Testis (tissue), 2 donors: ENCODE results near the gene FOCAD.

ENCODE experiments used
- POLR2A ChIP-seq: fragments of 450-650 bp; IDR thresholded peaks from one replicate; pipeline ENCODE4 v1.6.1; 2017; ENCODE audit warnings: antibody characterized with exemption, mild to moderate bottlenecking, moderate library complexity
- TF ChIP-seq, protein P1 (sequence below), 3 experiments: fragments of 450-650 bp in 2 of 3; fragments of 200-600 bp in 1 of 3; sonication (generic) in 1 of 3; IDR thresholded peaks; one replicate each; pipeline ENCODE4 v1.5.1; 2016 to 2019; ENCODE audit warnings: antibody characterized with exemption in 3 of 3, mild to moderate bottlenecking in 2 of 3, moderate library complexity in 1 of 3

- TF ChIP-seq, protein P1, sequence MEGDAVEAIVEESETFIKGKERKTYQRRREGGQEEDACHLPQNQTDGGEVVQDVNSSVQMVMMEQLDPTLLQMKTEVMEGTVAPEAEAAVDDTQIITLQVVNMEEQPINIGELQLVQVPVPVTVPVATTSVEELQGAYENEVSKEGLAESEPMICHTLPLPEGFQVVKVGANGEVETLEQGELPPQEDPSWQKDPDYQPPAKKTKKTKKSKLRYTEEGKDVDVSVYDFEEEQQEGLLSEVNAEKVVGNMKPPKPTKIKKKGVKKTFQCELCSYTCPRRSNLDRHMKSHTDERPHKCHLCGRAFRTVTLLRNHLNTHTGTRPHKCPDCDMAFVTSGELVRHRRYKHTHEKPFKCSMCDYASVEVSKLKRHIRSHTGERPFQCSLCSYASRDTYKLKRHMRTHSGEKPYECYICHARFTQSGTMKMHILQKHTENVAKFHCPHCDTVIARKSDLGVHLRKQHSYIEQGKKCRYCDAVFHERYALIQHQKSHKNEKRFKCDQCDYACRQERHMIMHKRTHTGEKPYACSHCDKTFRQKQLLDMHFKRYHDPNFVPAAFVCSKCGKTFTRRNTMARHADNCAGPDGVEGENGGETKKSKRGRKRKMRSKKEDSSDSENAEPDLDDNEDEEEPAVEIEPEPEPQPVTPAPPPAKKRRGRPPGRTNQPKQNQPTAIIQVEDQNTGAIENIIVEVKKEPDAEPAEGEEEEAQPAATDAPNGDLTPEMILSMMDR (IDR thresholded peaks at IDR 0.05) = no peak
- no peak for TF ChIP-seq POLR2A
Measured at GRCh38 chr9:20944507-20944906, 260.4 kb downstream of the FOCAD start.
